Measurements from ENCODE around the gene PPP2R2D.
A peak's percentile ranks its signal among the peaks of the same experiment; 100 is the strongest.
"Not testable (repeated sequence)": the region's sequence is repeated elsewhere in the genome, so short reads cannot be mapped to it uniquely, and the experiment has no call there.

The PPP2R2D gene

DNA sequence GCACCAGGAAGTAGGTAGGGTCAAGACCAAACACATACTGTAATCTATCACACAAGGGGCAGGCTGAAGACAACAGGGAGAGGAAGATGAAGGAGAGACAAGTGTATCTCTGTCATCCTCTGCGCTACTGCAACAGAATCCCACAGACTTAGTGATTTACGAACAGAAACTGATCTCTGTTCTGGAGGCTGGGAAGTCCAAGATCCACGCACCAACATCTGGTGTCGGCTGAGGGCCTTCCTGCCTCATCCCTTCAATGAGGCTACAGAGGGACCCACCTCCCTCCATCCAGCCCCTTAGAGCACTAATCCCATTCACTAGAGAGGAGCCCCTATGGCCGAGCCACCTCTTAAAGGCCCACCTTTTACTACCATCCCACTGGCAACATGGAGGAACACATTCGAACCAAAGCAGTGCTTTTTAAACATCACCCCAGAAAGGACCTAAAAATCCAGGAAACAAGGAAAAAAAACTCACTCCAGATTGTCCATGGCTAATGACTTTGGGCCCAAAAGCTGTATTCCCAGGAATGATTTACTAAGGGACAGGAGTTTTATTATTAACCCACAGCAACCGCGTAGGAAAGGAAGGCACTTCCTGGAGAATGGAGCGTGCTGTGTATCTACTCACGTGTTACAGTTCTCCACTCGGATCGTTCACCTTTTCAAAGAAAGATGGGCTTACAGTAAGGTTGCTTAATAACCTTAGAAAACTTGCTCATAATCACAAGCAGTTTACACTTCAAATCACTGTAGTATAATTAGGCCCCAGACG is 76.7 kb downstream of the PPP2R2D start:
- no peak for DNase-seq (ENCODE audit: low read depth)

- DNase-seq (ENCODE audit: low read depth), result no peak
These were observed 77.6 kb downstream of the PPP2R2D start for GRCh38 chr10:131978366-131978765.

DNA sequence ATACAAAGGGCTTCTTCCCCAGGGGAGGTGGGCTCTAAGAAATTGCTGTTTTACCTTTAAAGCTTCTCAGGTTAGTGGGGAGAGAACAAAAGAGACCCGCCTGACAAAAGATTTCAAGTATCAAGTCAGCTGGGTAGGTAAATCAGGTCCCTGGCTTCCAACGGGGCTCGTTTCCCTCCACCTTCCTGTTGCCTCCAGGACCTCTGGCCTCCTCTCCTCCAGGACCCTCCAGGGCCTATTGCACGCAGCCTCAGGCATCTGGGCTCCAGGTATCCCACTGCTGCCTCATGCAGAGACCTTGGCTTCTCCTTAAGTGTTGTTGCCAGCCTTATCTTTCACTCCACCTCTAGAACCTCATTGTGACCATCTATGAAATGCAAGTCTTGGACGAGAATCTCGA is 78.0 kb downstream of the PPP2R2D start:
- no peak for DNase-seq (ENCODE audit: low read depth)

DNA sequence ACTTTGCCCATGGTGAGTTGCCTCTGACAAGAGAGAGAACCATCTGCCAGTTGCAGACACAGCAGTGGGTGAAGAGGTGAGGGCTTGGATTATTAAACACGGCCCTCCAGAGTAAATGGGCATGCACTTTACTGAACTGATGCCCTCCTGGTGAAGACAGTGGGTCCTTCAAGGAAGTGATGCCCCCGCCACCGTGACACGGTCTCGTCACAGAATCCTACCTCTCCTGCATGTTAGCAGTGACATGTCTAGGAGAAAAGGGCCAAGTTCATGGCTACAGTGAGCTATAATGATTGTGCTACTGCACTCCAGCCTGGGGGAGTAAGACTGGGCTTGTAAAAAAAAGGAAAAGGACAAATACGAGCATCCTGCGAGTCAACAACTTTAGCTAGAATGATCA is 78.5 kb downstream of the PPP2R2D start:
- DNase-seq (ENCODE audit: low read depth), result no peak

DNA sequence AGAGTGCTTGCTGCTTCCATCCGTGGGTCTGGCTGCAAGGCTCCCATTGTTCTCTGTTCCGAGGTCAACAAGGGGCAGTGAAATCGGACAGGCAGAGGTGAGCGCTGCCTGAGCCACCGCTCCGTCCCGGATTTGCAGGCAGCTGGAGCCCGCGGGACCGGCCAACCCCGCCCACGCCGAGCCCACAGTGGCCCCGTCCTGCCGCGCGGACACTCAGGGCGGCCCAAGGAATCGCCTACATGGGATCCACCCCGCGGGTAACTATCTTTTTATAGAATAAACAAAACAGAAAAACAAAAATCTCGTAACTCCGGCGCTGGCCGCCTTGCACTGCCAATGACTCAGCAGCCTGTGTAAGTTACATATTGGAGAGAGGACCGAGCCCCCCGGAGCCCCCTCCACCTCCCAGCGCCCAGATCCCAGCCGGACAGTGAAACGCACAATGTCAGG is 79.0 kb downstream of the PPP2R2D start:
- DNase-seq (ENCODE audit: low read depth), result peak; percentile 58

DNA sequence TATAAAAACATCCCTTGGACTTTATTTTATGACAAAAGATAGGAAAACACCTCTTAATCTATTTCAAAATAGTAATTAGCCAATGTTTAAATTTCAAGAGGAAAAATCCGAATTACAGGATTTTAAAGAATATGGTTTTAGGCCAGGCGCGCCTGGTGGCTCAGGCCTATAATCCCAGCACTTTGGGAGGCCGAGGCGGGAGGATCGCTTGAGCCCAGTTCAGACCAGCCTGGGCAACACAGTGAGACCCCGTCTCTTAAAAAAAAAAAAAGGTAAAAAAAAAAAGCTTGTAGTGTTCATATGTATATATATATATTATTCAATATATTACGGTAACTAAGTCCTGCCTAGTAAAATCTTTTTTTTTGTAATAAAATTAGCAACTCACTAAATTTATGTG is 79.5 kb downstream of the PPP2R2D start:
- DNase-seq (ENCODE audit: low read depth), result peak; percentile 18

DNA sequence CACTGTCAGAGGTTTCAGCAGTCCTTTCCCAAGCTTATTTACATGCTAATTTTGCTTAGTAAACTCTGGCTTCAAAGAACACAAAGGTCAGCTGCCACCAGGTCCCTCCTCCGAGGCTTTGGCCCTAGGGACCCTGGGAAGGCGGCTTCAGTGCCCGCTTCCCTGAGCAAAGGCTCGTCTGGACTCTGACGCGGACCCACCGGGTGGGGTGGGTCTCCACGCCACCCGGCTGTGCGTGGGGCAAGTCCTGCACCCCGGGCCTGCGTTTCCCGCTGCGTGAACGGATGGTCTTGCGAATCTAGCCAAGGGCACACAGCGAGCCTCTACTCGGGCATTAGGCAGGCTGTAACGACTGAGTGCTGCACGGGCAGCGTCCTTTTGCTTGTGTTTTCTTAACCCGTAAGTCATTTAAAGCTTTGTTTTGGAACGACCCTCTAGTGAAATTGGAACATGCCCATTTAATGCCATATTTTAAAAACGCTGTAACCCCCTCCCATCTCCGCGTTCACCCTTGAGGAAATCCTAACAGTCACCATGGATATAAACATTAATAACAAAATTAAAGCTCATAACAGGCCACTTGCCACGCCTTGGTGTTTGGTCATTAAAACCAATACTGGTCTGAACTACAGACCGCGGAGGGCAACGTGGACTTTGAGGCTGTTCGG is 80.1 kb downstream of the PPP2R2D start:
- peak; percentile 20 for DNase-seq (ENCODE audit: low read depth)

DNA sequence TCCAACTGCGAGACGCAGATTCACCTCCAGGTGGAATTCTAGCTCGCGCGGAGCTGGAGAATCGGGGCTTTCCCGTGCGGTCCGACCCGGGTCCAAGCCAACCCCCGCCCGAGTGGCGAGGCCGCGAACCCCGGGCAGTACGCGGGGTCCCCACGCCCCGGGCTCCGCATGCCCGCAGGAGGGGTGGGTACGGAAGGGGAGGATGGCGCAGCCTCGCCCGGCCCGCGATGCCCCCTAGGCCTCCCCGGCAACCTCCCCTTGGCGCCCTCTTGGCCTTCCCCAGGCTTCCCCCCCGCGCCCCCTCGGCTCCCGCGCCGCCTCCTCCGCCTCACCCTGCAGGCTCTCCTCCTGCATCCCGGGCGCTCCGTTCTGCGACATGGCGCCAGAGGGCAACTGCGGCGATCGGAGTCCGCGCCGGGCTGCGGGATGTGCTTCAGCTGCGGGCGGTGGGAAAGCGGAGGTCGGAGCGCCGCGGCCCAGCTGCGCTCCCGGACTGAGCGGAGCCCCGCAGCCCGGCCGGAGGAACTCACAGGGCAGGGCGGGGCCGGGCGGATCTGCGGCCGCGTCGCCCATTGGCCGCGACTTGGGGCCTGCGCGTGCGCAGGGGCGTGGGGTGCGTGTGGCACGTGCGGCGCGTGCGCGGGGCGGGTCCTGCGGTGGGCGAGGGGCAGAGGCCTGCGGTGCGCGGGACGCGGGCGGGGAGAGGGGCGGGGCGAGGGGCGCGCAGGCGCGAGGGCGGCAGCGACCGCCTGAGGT is 80.8 kb downstream of the PPP2R2D start, which contains the start of gene BNIP3:
Gene BNIP3, minus strand, starts transcription at position 495 of the 756 bp plus-strand sequence. Its CDS starts 117 bp downstream, at position 378.
- DNase-seq (ENCODE audit: low read depth), result peak; percentile 95

DNA sequence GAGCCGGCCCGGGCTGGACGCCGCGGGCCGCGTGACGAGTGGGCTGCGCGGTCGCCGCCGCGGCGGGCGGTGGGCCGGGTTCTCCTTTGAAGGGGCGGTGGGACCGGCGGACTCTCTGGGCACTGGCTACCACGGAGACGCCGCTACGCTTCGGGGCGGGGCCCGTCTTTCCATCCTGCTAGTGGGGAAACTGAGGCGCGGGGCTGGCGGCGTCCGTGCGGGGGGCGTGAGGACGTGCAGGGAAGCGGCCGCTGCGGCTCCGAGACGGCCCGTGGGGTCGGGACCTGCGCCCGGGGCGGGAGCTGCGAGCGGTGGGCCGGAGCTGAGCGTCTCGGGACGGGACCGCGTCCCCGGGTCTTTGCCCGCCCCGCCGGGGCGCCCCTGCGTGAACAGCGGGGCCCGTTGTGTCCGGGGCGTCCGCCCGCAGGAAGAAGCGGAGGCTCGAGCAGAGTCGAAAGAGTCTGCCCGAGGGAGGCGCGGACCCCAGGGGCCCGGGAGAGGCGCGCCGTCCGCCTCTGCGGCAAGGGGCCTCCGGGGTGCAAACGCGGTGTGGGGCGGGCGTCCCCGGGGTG is 81.5 kb downstream of the PPP2R2D start:
- DNase-seq (ENCODE audit: low read depth), result no peak

DNA sequence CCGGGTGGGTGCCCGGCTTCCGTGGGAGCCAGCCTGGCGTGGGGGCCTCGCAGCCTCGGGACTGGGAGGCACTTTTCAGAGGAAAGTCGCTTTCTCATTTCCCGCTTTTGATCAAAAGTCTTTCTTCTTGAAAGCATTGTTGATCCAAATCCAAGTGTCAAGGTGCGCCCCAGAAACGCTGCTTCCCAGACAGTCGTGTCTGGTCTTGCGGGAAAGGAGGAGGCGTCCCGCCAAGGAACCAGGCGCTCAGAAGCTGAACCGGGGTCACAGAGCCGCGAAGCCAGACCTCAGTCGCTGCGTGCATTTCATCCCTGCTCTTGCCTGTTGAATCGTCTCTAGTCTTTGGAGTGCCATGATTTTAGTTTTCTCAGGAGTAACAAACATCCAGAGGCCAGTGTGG is 82.0 kb downstream of the PPP2R2D start:
- DNase-seq (ENCODE audit: low read depth), result no peak

DNA sequence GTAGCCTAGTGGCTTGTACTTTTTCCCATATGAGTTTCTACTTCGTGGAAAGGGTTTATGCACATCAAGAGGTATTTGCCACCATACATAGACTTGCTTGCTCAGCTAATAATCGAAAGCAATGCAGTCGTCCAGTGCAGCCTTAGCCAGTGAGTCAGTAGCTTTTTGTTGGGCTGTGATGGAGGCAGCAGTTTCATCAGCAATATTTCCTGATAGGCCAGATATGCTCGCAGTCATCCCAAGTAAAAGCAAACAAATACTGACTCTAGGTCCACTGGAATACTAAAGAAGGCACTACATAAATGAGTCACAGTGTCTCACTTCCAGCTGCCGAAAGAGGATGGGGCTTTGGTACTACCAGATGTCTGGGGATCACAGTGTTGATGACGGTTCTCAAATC is 83.0 kb downstream of the PPP2R2D start:
- peak; percentile 97 for DNase-seq (ENCODE audit: low read depth)

GRCh38 chr10:131986851-131987250 is 86.0 kb downstream of the PPP2R2D start:
- not testable (repeated sequence) for DNase-seq (ENCODE audit: low read depth)

- DNase-seq (ENCODE audit: low read depth), result not testable (repeated sequence)
These were observed 86.5 kb downstream of the PPP2R2D start for GRCh38 chr10:131987301-131987700.

GRCh38 chr10:131987786-131988185 is 87.0 kb downstream of the PPP2R2D start:
- DNase-seq (ENCODE audit: low read depth), result not testable (repeated sequence)

- no peak for DNase-seq (ENCODE audit: low read depth)
These were observed 90.9 kb downstream of the PPP2R2D start for GRCh38 chr10:131991726-131992125.

DNA sequence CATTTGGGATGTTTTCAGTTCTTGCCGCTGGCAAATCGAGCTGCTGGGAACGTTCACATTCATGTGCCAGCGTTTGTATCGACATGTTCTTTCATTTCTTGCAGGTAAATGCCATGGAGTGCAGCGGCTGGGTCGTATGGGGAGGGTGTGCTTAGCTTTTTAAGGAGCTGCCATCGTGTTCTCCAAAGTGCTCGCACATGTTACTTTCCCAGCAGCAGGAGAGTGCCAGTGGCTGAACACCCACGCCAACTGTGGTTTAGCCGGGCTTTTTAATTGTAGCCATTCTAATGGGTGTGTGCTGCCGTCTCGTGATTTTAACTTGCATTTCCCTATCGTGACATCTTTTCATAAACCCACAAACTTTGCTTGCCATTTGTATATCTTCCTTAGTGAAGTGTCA is 92.5 kb downstream of the PPP2R2D start:
- no peak for DNase-seq (ENCODE audit: low read depth)

- peak; percentile 23 for DNase-seq (ENCODE audit: low read depth)
These were observed 93.6 kb downstream of the PPP2R2D start for GRCh38 chr10:131994435-131994834.

DNA sequence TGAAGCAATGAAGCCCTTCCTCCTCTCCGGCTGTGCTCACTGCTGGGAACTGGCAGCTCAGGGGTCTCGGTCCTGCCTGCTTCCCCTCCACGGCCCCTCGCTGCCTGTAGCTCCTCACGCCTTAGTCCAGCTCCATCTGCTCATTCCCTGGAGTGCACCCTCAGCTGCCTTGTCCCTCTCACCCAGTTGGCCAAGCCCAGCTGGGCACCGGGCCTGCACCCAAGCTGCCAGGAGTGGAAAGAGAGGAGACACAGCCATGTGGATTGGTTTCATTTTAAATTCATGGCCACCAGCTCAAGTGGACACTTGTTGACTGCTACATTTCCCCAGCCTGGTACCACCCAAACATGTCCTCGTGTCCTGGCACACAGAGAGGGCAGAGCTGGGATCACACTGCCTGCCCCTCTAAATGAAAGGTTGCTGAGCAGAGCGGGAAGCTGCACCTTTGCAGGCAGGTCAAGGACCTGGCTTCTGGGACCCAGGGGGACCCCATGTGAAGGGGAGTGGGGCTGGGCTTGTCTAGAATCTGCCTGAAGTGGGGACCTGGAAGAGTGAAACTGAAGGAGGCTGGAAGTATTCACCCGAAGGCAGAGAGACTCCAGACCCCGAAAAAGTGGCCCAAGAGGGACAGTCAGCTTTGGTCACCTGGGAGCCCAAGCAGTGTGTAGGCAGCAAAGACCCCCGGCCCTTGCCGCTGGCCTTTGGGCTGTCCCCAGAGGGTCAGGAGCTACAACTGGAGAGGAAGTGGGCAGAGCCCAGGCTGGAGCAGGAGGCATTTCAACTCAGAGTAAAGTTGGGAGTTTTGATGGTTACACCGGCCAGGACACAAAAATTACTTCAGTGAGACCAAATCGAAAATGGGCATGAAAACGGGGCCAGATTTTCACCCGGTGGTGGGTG is 95.9 kb downstream of the PPP2R2D start:
- no peak for DNase-seq (ENCODE audit: low read depth)

DNA sequence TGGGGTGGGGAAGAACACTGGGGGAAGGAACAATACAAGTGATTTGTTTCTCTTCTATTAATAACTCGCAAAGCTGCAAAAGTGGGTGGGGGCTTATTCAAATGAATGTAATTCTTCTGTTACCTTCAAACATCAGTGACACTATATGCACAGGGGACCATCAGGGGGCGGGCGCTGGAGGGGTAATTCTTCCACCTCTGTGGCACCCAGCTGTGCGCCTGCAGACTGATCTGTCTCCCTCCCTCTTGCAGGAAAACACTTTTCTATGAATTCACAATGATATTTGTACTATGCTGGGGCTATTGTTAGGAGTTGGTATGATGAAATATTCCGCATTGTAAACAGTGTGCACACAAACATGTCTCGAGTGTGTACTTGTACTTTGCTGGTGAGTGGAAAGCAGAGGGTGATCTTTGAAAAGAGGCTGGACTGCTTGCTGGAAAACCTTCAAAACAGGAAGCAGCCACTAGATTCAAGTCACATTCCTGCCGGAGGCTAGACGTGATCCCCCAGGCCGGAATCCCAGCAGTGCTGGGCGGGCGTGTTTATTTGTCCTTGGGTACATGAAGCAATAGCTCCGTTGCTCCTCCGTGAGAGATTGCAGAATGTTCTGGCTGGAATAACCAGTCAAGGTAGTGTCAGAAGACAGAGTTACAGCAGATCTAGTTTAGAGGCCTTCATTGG is 96.7 kb downstream of the PPP2R2D start:
- peak; percentile 91 for DNase-seq (ENCODE audit: low read depth)

GRCh38 chr10:131998050-131998844 is 97.4 kb downstream of the PPP2R2D start:
- no peak for DNase-seq (ENCODE audit: low read depth)
